H9 (cell line): ENCODE measurements around the gene ARNT2. TPM values are rescaled to one million over a fixed set of nuclear protein-coding genes. Genes with fewer than 3 reads are reported as not detected.

Source experiments
- DNase-seq: peaks from one replicate; pipeline ENCODE4 v3.0.0-alpha.2; 2017
- H2AFZ ChIP-seq: one replicate; pipeline ENCODE4 v1.6.1; 2013; ENCODE audit warnings: mild to moderate bottlenecking, low read length, control low read depth, moderate library complexity
- H2AK5ac ChIP-seq: 2 replicates; pipeline ENCODE4 v1.6.1; 2013; ENCODE audit warnings: low read length, control low read depth, mixed read lengths; ENCODE audit not compliant: insufficient read length
- H2BK120ac ChIP-seq: one replicate; pipeline ENCODE4 v1.6.1; 2013; ENCODE audit warnings: low read depth, mild to moderate bottlenecking, low read length, control low read depth, inconsistent platforms; ENCODE audit not compliant: poor library complexity, severe bottlenecking
- H2BK12ac ChIP-seq: 2 replicates; pipeline ENCODE4 v1.6.1; 2013; ENCODE audit warnings: low read length, control low read depth, mixed read lengths, low read depth; ENCODE audit not compliant: insufficient read length
- H2BK15ac ChIP-seq: 2 replicates; pipeline ENCODE4 v1.6.1; 2013; ENCODE audit warnings: low read depth, low read length, control low read depth
- H2BK20ac ChIP-seq: one replicate; pipeline ENCODE4 v1.6.1; 2013; ENCODE audit warnings: low read depth, mild to moderate bottlenecking, low read length, control low read depth, inconsistent platforms; ENCODE audit not compliant: poor library complexity, severe bottlenecking
- H2BK5ac ChIP-seq: 2 replicates; pipeline ENCODE4 v1.6.1; 2013; ENCODE audit warnings: low read length, control low read depth, mixed read lengths; ENCODE audit not compliant: insufficient read length
- H3K14ac ChIP-seq: 2 replicates; pipeline ENCODE4 v1.6.1; 2013; ENCODE audit warnings: low read length, control low read depth; ENCODE audit not compliant: insufficient read depth
- H3K18ac ChIP-seq: 2 replicates; pipeline ENCODE4 v1.6.1; 2013; ENCODE audit warnings: low read depth, mild to moderate bottlenecking, mixed read lengths, low read length, control low read depth; ENCODE audit not compliant: insufficient read length
- H3K23ac ChIP-seq: 2 replicates; pipeline ENCODE4 v1.6.1; 2013; ENCODE audit warnings: low read length, control low read depth, mixed read lengths, low read depth; ENCODE audit not compliant: insufficient read length
- H3K23me2 ChIP-seq: 2 replicates; pipeline ENCODE4 v1.6.1; 2013; ENCODE audit warnings: low read depth, mild to moderate bottlenecking, mixed read lengths, low read length, control low read depth; ENCODE audit not compliant: insufficient read length, poor library complexity, severe bottlenecking
- H3K27ac ChIP-seq: 2 replicates; pipeline ENCODE4 v1.5.1; 2013; ENCODE audit warnings: low read length, control low read depth, mixed read lengths, low read depth; ENCODE audit not compliant: insufficient read length
- H3K27me3 ChIP-seq: 2 replicates; pipeline ENCODE4 v1.6.1; 2013; ENCODE audit warnings: low read length, control low read depth, inconsistent platforms; ENCODE audit not compliant: insufficient read depth
- H3K4ac ChIP-seq: 2 replicates; pipeline ENCODE4 v1.6.1; 2013; ENCODE audit warnings: low read depth, mild to moderate bottlenecking, control low read depth, inconsistent platforms, low read length, moderate library complexity
- H3K4me1 ChIP-seq: 2 replicates; pipeline ENCODE4 v1.6.1; 2013; ENCODE audit warnings: low read length, control low read depth, inconsistent platforms; ENCODE audit not compliant: insufficient read depth
- H3K4me2 ChIP-seq: 2 replicates; pipeline ENCODE4 v1.6.1; 2013; ENCODE audit warnings: low read length, control low read depth, mixed read lengths; ENCODE audit not compliant: insufficient read length, insufficient read depth
- H3K56ac ChIP-seq: 2 replicates; pipeline ENCODE4 v1.6.1; 2013; ENCODE audit warnings: low read depth, mild to moderate bottlenecking, mixed read lengths, low read length, control low read depth; ENCODE audit not compliant: insufficient read length
- H3K79me1 ChIP-seq: 2 replicates; pipeline ENCODE4 v1.6.1; 2013; ENCODE audit warnings: low read depth, mild to moderate bottlenecking, moderate library complexity, low read length, control low read depth, inconsistent platforms; ENCODE audit not compliant: insufficient read depth, poor library complexity, severe bottlenecking
- H3K79me2 ChIP-seq: 2 replicates; pipeline ENCODE4 v1.6.1; 2013; ENCODE audit warnings: low read length, control low read depth, inconsistent platforms; ENCODE audit not compliant: insufficient read depth
- H3K9ac ChIP-seq: 2 replicates; pipeline ENCODE4 v1.6.1; 2013; ENCODE audit warnings: low read length, control low read depth, mixed read lengths; ENCODE audit not compliant: insufficient read length; ENCODE audit errors: extremely low read depth
- H3K9me3 ChIP-seq: one replicate; pipeline ENCODE4 v1.6.1; 2013; ENCODE audit warnings: low read depth, low read length, inconsistent platforms; ENCODE audit not compliant: control insufficient read depth
- H3T11ph ChIP-seq: one replicate; pipeline ENCODE4 v1.6.1; 2013; ENCODE audit warnings: mild to moderate bottlenecking, low read length, control low read depth, inconsistent platforms
- H4K20me1 ChIP-seq: one replicate; pipeline ENCODE4 v1.6.1; 2013; ENCODE audit not compliant: control insufficient read depth, insufficient read length, insufficient read depth
- H4K5ac ChIP-seq: 2 replicates; pipeline ENCODE4 v1.6.1; 2013; ENCODE audit warnings: low read depth, mild to moderate bottlenecking, mixed read lengths, low read length, control low read depth; ENCODE audit not compliant: insufficient read length
- H4K8ac ChIP-seq: replicated peaks from 2 replicates; pipeline ENCODE4 v1.6.1; 2013; ENCODE audit warnings: low read length, control low read depth, mixed read lengths, low read depth; ENCODE audit not compliant: insufficient read length
- H4K91ac ChIP-seq: 2 replicates; pipeline ENCODE4 v1.6.1; 2013; ENCODE audit warnings: low read depth, mild to moderate bottlenecking, moderate library complexity, mixed read lengths, low read length, control low read depth; ENCODE audit not compliant: insufficient read length
- H3K27ac Mint-ChIP-seq, 3 experiments: 2 replicates in 2 of 3; 3 replicates in 1 of 3; pipeline ENCODE4 v1.8.0; 2020 to 2021; ENCODE audit warnings: mixed read lengths in 3 of 3, mild to moderate bottlenecking in 1 of 3, moderate library complexity in 1 of 3
- H3K27me3 Mint-ChIP-seq: 2 replicates; pipeline ENCODE4 v1.8.0; 2021; ENCODE audit warnings: low read depth, mild to moderate bottlenecking, moderate library complexity, mixed read lengths
- H3K36me3 Mint-ChIP-seq, 3 experiments: 2 replicates in 2 of 3; 3 replicates in 1 of 3; pipeline ENCODE4 v1.8.0; 2020 to 2021; ENCODE audit warnings: low read depth in 3 of 3, mixed read lengths in 3 of 3; ENCODE audit not compliant: insufficient read depth in 1 of 3
- H3K4me1 Mint-ChIP-seq, 2 experiments: 2 replicates each; pipeline ENCODE4 v1.8.0; 2020; ENCODE audit warnings: mixed read lengths in 2 of 2
- H3K4me3 Mint-ChIP-seq, 2 experiments: 2 replicates in 1 of 2; 3 replicates in 1 of 2; pipeline ENCODE4 v1.8.0; 2020 to 2021; ENCODE audit warnings: mild to moderate bottlenecking in 2 of 2, mixed read lengths in 2 of 2, moderate library complexity in 1 of 2
- H3K9me3 Mint-ChIP-seq, 2 experiments: 2 replicates in 1 of 2; 3 replicates in 1 of 2; pipeline ENCODE4 v1.8.0; 2020; ENCODE audit warnings: mild to moderate bottlenecking in 2 of 2, mixed read lengths in 2 of 2, moderate library complexity in 1 of 2
- CTCF ChIP-seq: fragments of 200-600 bp; sonication (generic); conservative IDR thresholded peaks from 3 replicates; pipeline ENCODE4 v1.8.0; 2021; ENCODE audit warnings: antibody characterized with exemption, mild to moderate bottlenecking
- WGBS: extraction: QIAGEN DNeasy Blood & Tissue Kit; methylation state at CpG from one replicate; pipeline ENCODE4 v1.1.7; 2013; ENCODE audit warnings: missing lambda C conversion rate, low lambda C conversion rate, mixed read lengths; ENCODE audit not compliant: insufficient read length; ENCODE audit errors: extremely low coverage; 5-methylcytosine and 5-hydroxymethylcytosine counted together
- total RNA-seq: library from RNA; stranded (reverse); gene quantifications from 2 replicates; pipeline ENCODE4 v1.2.1, GENCODE V29; 2021

Gene ARNT2
- total RNA-seq, 1 experiment from 2014 or later: 10.5 TPM

- no peaks in the 10 kb centered on the region for H4K20me1 ChIP-seq
- no peak overlapping the region for H4K91ac ChIP-seq
- peaks cover 8% of the 10 kb centered on the region for H3K27me3 Mint-ChIP-seq
- H3K9me3 Mint-ChIP-seq: no peaks in the 10 kb centered on the region
- H3K14ac ChIP-seq: no peak overlapping the region
- DNase-seq: no peak
- WGBS: no CpG with 5 or more reads among the region's 4 CpGs
- H3K27me3 ChIP-seq: no peaks in the 10 kb centered on the region
- H2AFZ ChIP-seq: no peak overlapping the region
- no peak overlapping the region for H3K9ac ChIP-seq
- no peak overlapping the region for H4K5ac ChIP-seq
- peaks cover 0 to under 1% (median 0%) of the 10 kb centered on the region in 3 experiments; a peak in 1 of 7 replicates for H3K36me3 Mint-ChIP-seq
- no peak overlapping the region for H3K4ac ChIP-seq
- no peak overlapping the region for H2AK5ac ChIP-seq
- no peak overlapping the region for H3K27ac ChIP-seq
- H3K4me2 ChIP-seq: no peak overlapping the region
- H3T11ph ChIP-seq: no peak overlapping the region
- no peak overlapping the region for H3K56ac ChIP-seq
- H3K4me1 ChIP-seq: no peaks in the 10 kb centered on the region
- no peak for TF ChIP-seq CTCF
- H2BK12ac ChIP-seq: no peak overlapping the region
- no peak overlapping the region for H2BK120ac ChIP-seq
- H3K18ac ChIP-seq: no peak overlapping the region
- H3K23ac ChIP-seq: no peak overlapping the region
- no peak overlapping the region for H3K4me3 Mint-ChIP-seq
- H3K79me2 ChIP-seq: no peaks in the 10 kb centered on the region
- no peak overlapping the region for H2BK5ac ChIP-seq
- no peak overlapping the region for H2BK20ac ChIP-seq
- H3K27ac Mint-ChIP-seq: no peak overlapping the region
- H3K4me1 Mint-ChIP-seq: peaks cover 17 to 22% of the 10 kb centered on the region in 2 experiments
- H4K8ac ChIP-seq: no peak overlapping the region
- no peak overlapping the region for H2BK15ac ChIP-seq
- H3K9me3 ChIP-seq: no peaks in the 10 kb centered on the region
- H3K23me2 ChIP-seq: no peaks in the 10 kb centered on the region
- no peaks in the 10 kb centered on the region for H3K79me1 ChIP-seq
Measured at GRCh38 chr15:80456517-80457492, 52.6 kb downstream of the ARNT2 start.
